ENCODE results near the gene CNGA4. TPM values are rescaled to one million over a fixed set of nuclear protein-coding genes. Genes with fewer than 3 reads are reported as not detected.

Gene CNGA4
- total and polyA plus RNA-seq, 2 of the 4 experiments (the other 2 are of a cell fraction), result under 0.01 to 0.12 TPM

- no peak overlapping the region for H3K27ac ChIP-seq (ENCODE audit: insufficient read depth, low read length)
- peaks cover 31% of the 10 kb centered on the region for H3K36me3 ChIP-seq (ENCODE audit: control insufficient read depth, insufficient read depth, low read length)
- H2AK5ac ChIP-seq (ENCODE audit: low read depth, low read length), result no peak overlapping the region
- WGBS, 2 experiments (ENCODE audit: extremely low coverage in 2 of 2, insufficient read length in 1 of 2), result 100% methylated on average over 8 of the region's 12 CpGs; no CpG with 5 or more reads in 1 of the 2 experiments
- no peaks in the 10 kb centered on the region for H4K20me1 ChIP-seq (ENCODE audit: insufficient read depth, low read length)
- dilution Hi-C loops (cut with HindIII; ENCODE audit: low sequenced_read_pairs, unreplicated experiment) (no loop called here), in situ Hi-C loops (cut with MboI; ENCODE audit: low sequenced_read_pairs) (no loop called here), intact Hi-C loops (cut with micrococcal nuclease) (no loop called here)
- no peak overlapping the region for H2BK20ac ChIP-seq (ENCODE audit: low read depth, low read length)
- no peaks in the 10 kb centered on the region; a peak in 1 of 4 replicates for H3K79me1 ChIP-seq (ENCODE audit: low read depth in 1 of 2, low read length in 2 of 2)
- no peak overlapping the region for H4K91ac ChIP-seq (ENCODE audit: insufficient read depth, low read depth, low read length)
- DNase-seq (no peak), ATAC-seq (ENCODE audit: low read depth) (no peak)
- H2AFZ ChIP-seq (replicated peaks; ENCODE audit: low read length, poor library complexity), result no peak overlapping the region
- H3K14ac ChIP-seq (replicated peaks; ENCODE audit: low read depth, low read length), result no peak overlapping the region
- H4K8ac ChIP-seq (ENCODE audit: low read depth in 2 of 2, low read length in 2 of 2), result no peak overlapping the region
- H2BK120ac ChIP-seq (ENCODE audit: low read depth, low read length), result no peak overlapping the region
- H3K27me3 ChIP-seq (ENCODE audit: control insufficient read depth, insufficient read depth, low read length), result no peaks in the 10 kb centered on the region
- no peak overlapping the region for H3K4me2 ChIP-seq (ENCODE audit: low read depth, low read length)
- CTCF ChIA-PET, result no interaction called here
- H2AK9ac ChIP-seq (replicated peaks; ENCODE audit: low read depth, low read length, poor library complexity), result no peak overlapping the region
- H3K9ac ChIP-seq (ENCODE audit: low read depth, low read length), result no peak overlapping the region
- H3K56ac ChIP-seq (ENCODE audit: extremely low read depth, insufficient read depth, low read length), result no peak overlapping the region
- POLR2A ChIA-PET (ENCODE audit: unreplicated experiment), result no interaction called here
- no peak overlapping the region for H4K5ac ChIP-seq (ENCODE audit: low read depth, low read length)
- no peak overlapping the region for H3K4me3 ChIP-seq (ENCODE audit: insufficient read depth, low read depth, low read length)
- peak overlapping the region; percentile 17 for H2BK5ac ChIP-seq (ENCODE audit: low read depth, low read length, poor library complexity, severe bottlenecking)
- H3K4me1 ChIP-seq (ENCODE audit: control insufficient read depth, insufficient read depth, low read length), result peaks cover 10% of the 10 kb centered on the region; the same call in 1 of the 2 replicates
- TF ChIP-seq MAFK (IDR thresholded peaks at IDR 0.05; ENCODE audit: low read depth, low read length), result no peak
- TF ChIP-seq MAZ (IDR thresholded peaks at IDR 0.05; ENCODE audit: borderline replicate concordance, low read depth, low read length), result no peak
- TF ChIP-seq CHD1 (IDR thresholded peaks at IDR 0.05; ENCODE audit: low read depth, low read length), result no peak
- TF ChIP-seq RFX5 (IDR thresholded peaks at IDR 0.05; ENCODE audit: low read depth, low read length), result no peak
- TF ChIP-seq ELK1 (IDR thresholded peaks at IDR 0.05; ENCODE audit: borderline replicate concordance, low read depth, low read length), result no peak
- no peak for TF ChIP-seq USF2 (IDR thresholded peaks at IDR 0.05; ENCODE audit: low read depth, low read length)
- TF ChIP-seq SMC3 (IDR thresholded peaks at IDR 0.05; ENCODE audit: low read depth, low read length), result no peak
- TF ChIP-seq FOS (IDR thresholded peaks at IDR 0.05; ENCODE audit: low read depth, low read length), result no peak
- no peak for TF ChIP-seq CEBPB (IDR thresholded peaks at IDR 0.05; ENCODE audit: low read depth, low read length)
- TF ChIP-seq NFE2L2 (IDR thresholded peaks at IDR 0.05; ENCODE audit: low read depth, low read length), result no peak
- TF ChIP-seq POLR2A (IDR thresholded peaks at IDR 0.05; ENCODE audit: low read depth, low read length), result no peak
- TF ChIP-seq BHLHE40 (IDR thresholded peaks at IDR 0.05; ENCODE audit: low read depth, low read length), result no peak
- TF ChIP-seq CTCF (conservative IDR thresholded peaks at IDR 0.05; ENCODE audit: low read depth, low read length), result no peak
- no peak for TF ChIP-seq RAD21 (IDR thresholded peaks at IDR 0.05; ENCODE audit: low read length)
- TF ChIP-seq MXI1 (IDR thresholded peaks at IDR 0.05; ENCODE audit: borderline replicate concordance, low read depth, low read length), result no peak
- H3K4ac ChIP-seq (ENCODE audit: low read depth, low read length), result peak overlapping the region; percentile 27; the same call in 1 of the 2 replicates
- H2BK15ac ChIP-seq (ENCODE audit: low read depth, low read length), result no peak overlapping the region
- no peaks in the 10 kb centered on the region for H3K9me1 ChIP-seq (ENCODE audit: insufficient read depth, low read length)
- no peak overlapping the region for H3K23ac ChIP-seq (ENCODE audit: low read depth, low read length)
- no TSS peak for BruUV-seq (replicated peaks)
- H3K9me3 ChIP-seq (ENCODE audit: control insufficient read depth, insufficient read depth, low read length), result no peaks in the 10 kb centered on the region
- H3K18ac ChIP-seq (ENCODE audit: low read depth, low read length), result no peak overlapping the region
Measured at GRCh38 chr11:6209801-6210200, 29.1 kb upstream of the CNGA4 start.
